ENCODE results near the gene CHD5.
A peak's percentile ranks its signal among the peaks of the same experiment; 100 is the strongest.

Gene CHD5

GRCh38 chr1:6198646-6199297 lies 18.7 kb upstream of the CHD5 start:
- no peak for TF ChIP-seq CTCF (IDR thresholded peaks at IDR 0.05)

- TF ChIP-seq CTCF (IDR thresholded peaks at IDR 0.05) = no peak
Measured at GRCh38 chr1:6197746-6198427, 17.8 kb upstream of the CHD5 start.

- TF ChIP-seq CTCF (IDR thresholded peaks at IDR 0.05) = no peak
Measured at GRCh38 chr1:6191968-6192367, 11.8 kb upstream of the CHD5 start.

GRCh38 chr1:6188466-6188865 lies 8.3 kb upstream of the CHD5 start:
- no peak for TF ChIP-seq CTCF (IDR thresholded peaks at IDR 0.05)

GRCh38 chr1:6185635-6186382 lies 5.7 kb upstream of the CHD5 start:
- TF ChIP-seq CTCF (IDR thresholded peaks at IDR 0.05) = peak; percentile 61

- no peak for TF ChIP-seq CTCF (IDR thresholded peaks at IDR 0.05)
Measured at GRCh38 chr1:6185151-6185550, 5.0 kb upstream of the CHD5 start.

- TF ChIP-seq CTCF (IDR thresholded peaks at IDR 0.05) = no peak
Measured at GRCh38 chr1:6184083-6184783, 4.1 kb upstream of the CHD5 start.

All from LNCAP (cell line).